Suprapubic skin (tissue), 4 donors: Measurements from ENCODE around the gene MICALL2. TPM values are rescaled to one million over a fixed set of nuclear protein-coding genes. Genes with fewer than 3 reads are reported as not detected.

Experiments used
- DNase-seq, 2 donors: peaks; one replicate each; pipeline ENCODE4 v3.0.0-alpha.2; 2019; ENCODE audit warnings: low spot score in 2 of 2
- H3K27ac ChIP-seq: fragments of 200-600 bp; sonication (generic); one replicate; pipeline ENCODE4 v1.5.1; 2019
- H3K27me3 ChIP-seq: fragments of 200-600 bp; sonication (generic); one replicate; pipeline ENCODE4 v1.5.1; 2019
- H3K36me3 ChIP-seq: fragments of 200-600 bp; sonication (generic); one replicate; pipeline ENCODE4 v1.5.1; 2019
- H3K4me1 ChIP-seq: fragments of 200-600 bp; sonication (generic); one replicate; pipeline ENCODE4 v1.5.1; 2019
- H3K4me3 ChIP-seq: fragments of 200-600 bp; sonication (generic); one replicate; pipeline ENCODE4 v1.5.1; 2019; ENCODE audit warnings: mild to moderate bottlenecking
- H3K9me3 ChIP-seq: fragments of 200-600 bp; sonication (generic); one replicate; pipeline ENCODE4 v1.5.1; 2019
- CTCF ChIP-seq, 2 donors: fragments of 200-600 bp in 1 of 2; fragments of 450-650 bp in 1 of 2; sonication (generic) in 1 of 2; IDR thresholded peaks; one replicate each; pipeline ENCODE4 v1.5.1; 2016 to 2019; ENCODE audit warnings: antibody characterized with exemption in 2 of 2, mild to moderate bottlenecking in 1 of 2, moderate library complexity in 1 of 2
- EP300 ChIP-seq: sonication (generic); formaldehyde crosslinking; IDR thresholded peaks from one replicate; pipeline ENCODE4 v1.6.1; 2017; ENCODE audit warnings: antibody characterized with exemption
- POLR2A ChIP-seq, 2 donors: fragments of 450-650 bp; IDR thresholded peaks; one replicate each; pipeline ENCODE4 v1.6.1; 2017; ENCODE audit warnings: antibody characterized with exemption in 2 of 2, mild to moderate bottlenecking in 2 of 2, moderate library complexity in 2 of 2
- POLR2AphosphoS5 ChIP-seq, 3 donors: sonication (generic); formaldehyde crosslinking; IDR thresholded peaks; one replicate each; pipeline ENCODE4 v1.6.1; 2017; ENCODE audit warnings: antibody characterized with exemption in 3 of 3
- WGBS: methylation state at CpG from one replicate; pipeline ENCODE4 v1.1.5; 2018; 5-methylcytosine and 5-hydroxymethylcytosine counted together
- total RNA-seq, 4 donors: library from RNA; depleted of rRNA; stranded (reverse); fragments of >200 nt; gene quantifications; one replicate each; pipeline ENCODE4 v1.1.0, GENCODE V29; 2016

Gene MICALL2
- total RNA-seq, 4 donors from 2014 or later: 15.7 to 23.5 (median 16.9) TPM

- Histone ChIP-seq H3K4me1 (peaks cover 14% of the 10 kb centered on the region), H3K4me3 (no peak overlapping the region), H3K27ac (no peak overlapping the region), H3K36me3 (no peaks in the 10 kb centered on the region), H3K27me3 (peaks cover 63% of the 10 kb centered on the region), H3K9me3 (no peaks in the 10 kb centered on the region)
- WGBS: 55% methylated on average over 14 of the region's 20 CpGs
- no peak for DNase-seq
- no peak for TF ChIP-seq POLR2A (IDR thresholded peaks at IDR 0.05)
- TF ChIP-seq CTCF (IDR thresholded peaks at IDR 0.05): no peak
- no peak for TF ChIP-seq POLR2AphosphoS5 (IDR thresholded peaks at IDR 0.05)
- no peak for TF ChIP-seq EP300
Observed at GRCh38 chr7:1428941-1429501, 30.2 kb downstream of the MICALL2 start.

DNA sequence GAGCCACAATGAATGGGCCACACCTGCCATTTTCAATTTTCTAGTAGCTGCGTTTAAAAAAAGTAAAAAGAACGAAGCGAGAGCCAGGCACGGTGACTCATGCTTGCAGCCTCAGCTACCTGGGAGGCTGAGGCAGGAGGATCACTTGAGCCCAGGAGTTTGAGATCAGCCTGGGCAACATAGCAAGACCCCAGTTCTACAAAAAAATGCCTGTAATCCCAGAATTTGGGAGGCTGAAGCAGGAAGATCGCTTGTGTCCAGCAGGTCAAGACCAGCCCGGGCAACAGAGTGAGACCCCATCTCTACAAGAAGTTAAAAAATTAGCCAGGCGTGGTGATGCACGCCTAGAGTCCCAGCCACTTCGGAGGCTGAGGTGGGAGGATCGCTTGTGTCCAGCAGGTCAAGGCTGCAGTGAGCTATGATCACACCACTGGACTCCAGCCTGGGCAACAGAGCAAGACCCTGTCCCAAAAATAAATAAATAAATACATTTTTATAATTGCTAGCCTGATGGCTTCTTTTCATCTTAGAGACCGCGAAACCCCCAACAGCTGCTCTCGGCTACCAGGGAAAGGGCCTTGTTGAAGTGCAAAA is 32.1 kb downstream of the MICALL2 start:
- Histone ChIP-seq H3K27ac (no peak overlapping the region), H3K4me3 (no peak overlapping the region), H3K9me3 (no peaks in the 10 kb centered on the region), H3K36me3 (no peaks in the 10 kb centered on the region), H3K4me1 (peaks cover 14% of the 10 kb centered on the region), H3K27me3 (peaks cover 72% of the 10 kb centered on the region)
- DNase-seq: no peak
- 89% methylated on average over 13 of the region's 13 CpGs for WGBS
- no peak for TF ChIP-seq POLR2AphosphoS5 (IDR thresholded peaks at IDR 0.05)
- no peak for TF ChIP-seq EP300
- no peak for TF ChIP-seq CTCF (IDR thresholded peaks at IDR 0.05)
- TF ChIP-seq POLR2A (IDR thresholded peaks at IDR 0.05): no peak

- Histone ChIP-seq H3K4me3 (no peak overlapping the region), H3K4me1 (peaks cover 7% of the 10 kb centered on the region), H3K36me3 (no peaks in the 10 kb centered on the region), H3K27ac (no peak overlapping the region), H3K27me3 (peaks cover 72% of the 10 kb centered on the region), H3K9me3 (no peaks in the 10 kb centered on the region)
- no peak for TF ChIP-seq CTCF (IDR thresholded peaks at IDR 0.05)
- TF ChIP-seq POLR2AphosphoS5 (IDR thresholded peaks at IDR 0.05): no peak
- no peak for TF ChIP-seq EP300
- no peak for TF ChIP-seq POLR2A (IDR thresholded peaks at IDR 0.05)
- WGBS: 90% methylated on average over 15 of the region's 15 CpGs
- no peak for DNase-seq
Observed at GRCh38 chr7:1426474-1426873, 32.8 kb downstream of the MICALL2 start.

- 77% methylated on average over 15 of the region's 18 CpGs for WGBS
- no peaks in the 10 kb centered on the region for H3K9me3 ChIP-seq
- H3K4me3 ChIP-seq: no peak overlapping the region
- peaks cover 71% of the 10 kb centered on the region for H3K27me3 ChIP-seq
- H3K27ac ChIP-seq: no peak overlapping the region
- no peaks in the 10 kb centered on the region for H3K36me3 ChIP-seq
- no peak for TF ChIP-seq CTCF (IDR thresholded peaks at IDR 0.05)
- TF ChIP-seq POLR2AphosphoS5 (IDR thresholded peaks at IDR 0.05): no peak
- no peak for TF ChIP-seq POLR2A (IDR thresholded peaks at IDR 0.05)
- H3K4me1 ChIP-seq: peaks cover 6% of the 10 kb centered on the region
- no peak for DNase-seq
Observed at GRCh38 chr7:1425292-1426136, 33.8 kb downstream of the MICALL2 start.

GRCh38 chr7:1424041-1424440 is 35.2 kb downstream of the MICALL2 start:
- H3K27ac ChIP-seq: no peak overlapping the region
- peaks cover 6% of the 10 kb centered on the region for H3K4me1 ChIP-seq
- no peak for DNase-seq
- no peaks in the 10 kb centered on the region for H3K9me3 ChIP-seq
- no peak overlapping the region for H3K4me3 ChIP-seq
- H3K36me3 ChIP-seq: no peaks in the 10 kb centered on the region
- no peak for TF ChIP-seq POLR2AphosphoS5 (IDR thresholded peaks at IDR 0.05)
- no peak for TF ChIP-seq CTCF (IDR thresholded peaks at IDR 0.05)
- TF ChIP-seq EP300: no peak
- TF ChIP-seq POLR2A (IDR thresholded peaks at IDR 0.05): no peak
- H3K27me3 ChIP-seq: peaks cover 66% of the 10 kb centered on the region
- whole genome bisulfite sequencing: 86% methylated on average over 10 of the region's 12 CpGs
